Stomach (tissue), 9 donors: ENCODE measurements around the gene RRP1. TPM values are rescaled to one million over a fixed set of nuclear protein-coding genes. Genes with fewer than 3 reads are reported as not detected.

Experiments
- DNase-seq, 2 donors: peaks; one replicate each; pipeline versions ENCODE4 v3.0.0 to v3.0.0-alpha.2; 2013 to 2019
- H3K27ac ChIP-seq, 5 donors: fragments of 200-600 bp in 4 of 5; sonication (generic) in 4 of 5; one replicate each; pipeline ENCODE4 v1.5.1; 2013 to 2019; ENCODE audit warnings: mild to moderate bottlenecking in 1 of 5, moderate library complexity in 1 of 5
- H3K27me3 ChIP-seq, 3 donors: fragments of 200-600 bp; sonication (generic); one replicate each; pipeline ENCODE4 v1.5.1; 2017 to 2019; ENCODE audit warnings: mixed run types in 1 of 3
- H3K36me3 ChIP-seq, 4 donors: fragments of 200-600 bp; sonication (generic); 1 replicate in 3 of 4; 2 replicates in 1 of 4; pipeline ENCODE4 v1.5.1; 2016 to 2019
- H3K4me1 ChIP-seq, 4 donors: fragments of 200-600 bp; sonication (generic); one replicate each; pipeline ENCODE4 v1.5.1; 2016 to 2019
- H3K4me3 ChIP-seq, 4 donors: fragments of 200-600 bp; sonication (generic) in 3 of 4; one replicate each; pipeline ENCODE4 v1.5.1; 2016 to 2019; ENCODE audit warnings: mild to moderate bottlenecking in 1 of 4
- H3K9me3 ChIP-seq, 4 donors: fragments of 200-600 bp; sonication (generic); one replicate each; pipeline ENCODE4 v1.5.1; 2016 to 2019
- CTCF ChIP-seq, 7 experiments: fragments of 450-650 bp in 4 of 7; fragments of 200-600 bp in 3 of 7; sonication (generic) in 3 of 7; IDR thresholded peaks; one replicate each; pipeline ENCODE4 v1.5.1; 2016 to 2019; ENCODE audit warnings: antibody characterized with exemption in 7 of 7, control low read depth in 2 of 7, mild to moderate bottlenecking in 1 of 7
- EP300 ChIP-seq: sonication (generic); formaldehyde crosslinking; IDR thresholded peaks from one replicate; pipeline ENCODE4 v1.6.1; 2017; ENCODE audit warnings: antibody characterized with exemption
- POLR2A ChIP-seq, 4 donors: fragments of 450-650 bp; IDR thresholded peaks; one replicate each; pipeline ENCODE4 v1.6.1; 2016; ENCODE audit warnings: antibody characterized with exemption in 4 of 4, control low read depth in 2 of 4, mild to moderate bottlenecking in 1 of 4, moderate library complexity in 1 of 4
- POLR2AphosphoS5 ChIP-seq, 3 donors: sonication (generic); formaldehyde crosslinking; IDR thresholded peaks; one replicate each; pipeline ENCODE4 v1.6.1; 2016; ENCODE audit warnings: antibody characterized with exemption in 3 of 3
- WGBS, 5 donors: extraction: QIAGEN DNeasy Blood & Tissue Kit in 3 of 5; methylation state at CpG; one replicate each; pipeline versions ENCODE4 v1.1.5 to v1.1.7; 2013 to 2018; 5-methylcytosine and 5-hydroxymethylcytosine counted together
- intact Hi-C: fragments of 100-400 bp; cut with DNase I; formaldehyde crosslinking; loops from one replicate; pipeline ENCODE4 v1.15.1; 2023; ENCODE audit warnings: low total_unique reads
- polyA plus RNA-seq, 3 donors: library from polyadenylated mRNA; stranded (reverse); fragments of 200-250 nt; gene quantifications; one replicate each; pipeline ENCODE4 v1.2.3, GENCODE V29; 2013
- total RNA-seq, 5 donors: library from RNA; depleted of rRNA; stranded (reverse); fragments of >200 nt; gene quantifications; one replicate each; pipeline versions ENCODE4 v1.1.0 to v1.2.3, GENCODE V29; 2014 to 2016
- donor health status: healthy with polysubstance abuse.
- donor health status: Bipolar disorder and iron deficiency.
- donor health status: healthy.

RRP1 gene
- total and polyA plus RNA-seq, 8 donors, result 10.6 to 25.6 (median 16.4) TPM

DNA sequence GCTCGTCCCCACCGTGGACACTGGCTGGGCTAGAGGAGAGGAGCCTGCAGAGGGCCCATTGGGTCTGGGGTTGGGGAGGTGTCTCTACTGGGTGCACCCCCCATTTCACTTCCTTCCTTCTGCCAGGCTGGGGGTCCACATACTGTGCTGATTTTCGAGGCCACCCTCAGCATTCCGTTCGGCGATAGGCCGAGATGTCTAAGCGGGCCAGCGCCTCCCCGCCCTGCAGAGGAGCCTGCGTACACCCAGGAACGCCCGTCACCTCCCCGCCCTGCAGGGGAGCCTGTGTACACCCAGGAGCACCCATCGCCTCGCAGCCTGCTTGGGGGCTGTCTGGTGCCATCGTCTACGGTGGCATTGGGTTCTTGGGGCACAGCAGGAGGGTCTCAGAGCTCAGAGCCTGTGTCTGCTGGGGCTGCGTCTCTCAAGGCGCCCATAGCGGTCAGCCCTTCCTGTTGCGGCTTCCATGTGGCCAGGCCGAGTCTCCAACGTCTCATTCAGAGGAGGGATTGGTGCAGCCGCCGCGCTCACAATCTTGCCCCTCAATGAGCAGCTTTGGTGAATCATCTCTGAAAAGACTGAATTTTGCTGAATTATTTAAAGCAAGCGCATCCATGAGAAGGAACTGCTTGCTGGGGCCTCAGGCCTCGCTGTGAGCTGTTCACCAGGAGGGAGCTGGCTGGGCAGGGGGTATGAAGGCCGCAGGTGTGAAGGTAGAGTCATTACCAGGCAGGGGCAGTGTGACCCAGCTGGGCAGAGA lies 44.9 kb downstream of the RRP1 start:
- intact Hi-C loops, result no loop called here
- Histone ChIP-seq H3K36me3 (no peaks in the 10 kb centered on the region), H3K4me1 (no peaks in the 10 kb centered on the region), H3K27ac (no peak overlapping the region), H3K4me3 (no peak overlapping the region), H3K27me3 (peaks cover 0 to 44% (median 3%) of the 10 kb centered on the region in 3 donors), H3K9me3 (peaks cover 0 to 10% (median 4%) of the 10 kb centered on the region in 4 donors)
- TF ChIP-seq CTCF (IDR thresholded peaks at IDR 0.05) (no peak), POLR2AphosphoS5 (IDR thresholded peaks at IDR 0.05) (no peak), EP300 (no peak), POLR2A (IDR thresholded peaks at IDR 0.05) (no peak)
- 73 to 90% (median 83%) methylated on average over 12 to 30 of the region's 30 CpGs for WGBS, 5 donors
- no peak for DNase-seq

DNA sequence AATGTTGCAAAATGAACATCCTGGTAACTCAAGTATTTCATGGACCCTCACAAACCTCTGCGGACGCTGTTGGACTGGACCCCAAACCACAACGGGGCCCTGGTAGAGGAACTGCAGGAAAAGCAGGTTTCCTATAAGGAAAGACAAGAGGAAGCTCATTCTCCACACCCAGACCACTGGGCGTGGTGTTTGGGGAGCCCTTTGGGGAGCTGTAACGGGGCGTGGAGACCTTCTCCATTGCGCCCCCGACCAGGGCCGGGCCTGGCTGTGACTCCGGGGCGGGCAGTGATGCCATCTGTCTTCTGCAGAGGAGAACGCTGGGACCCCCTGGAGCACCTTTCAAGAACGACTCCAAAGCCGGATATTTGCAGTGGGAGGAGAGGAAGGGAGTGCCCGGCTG lies 45.7 kb downstream of the RRP1 start:
- intact Hi-C loops, result no loop called here
- H3K9me3 ChIP-seq, result peaks cover 0 to 10% (median 4%) of the 10 kb centered on the region in 4 donors

GRCh38 chr21:43835861-43836260 lies 46.5 kb downstream of the RRP1 start:
- Histone ChIP-seq H3K27me3 (peaks cover 0 to 29% (median 3%) of the 10 kb centered on the region in 3 donors), H3K4me1 (no peaks in the 10 kb centered on the region), H3K4me3 (no peak overlapping the region), H3K9me3 (peaks cover 0 to 10% (median 4%) of the 10 kb centered on the region in 4 donors), H3K36me3 (no peaks in the 10 kb centered on the region), H3K27ac (no peak overlapping the region)
- 80 to 91% (median 88%) methylated on average over 6 of the region's 6 CpGs for WGBS, 5 donors
- intact Hi-C loops, result no loop called here
- no peak for DNase-seq
- TF ChIP-seq CTCF (IDR thresholded peaks at IDR 0.05) (no peak), POLR2AphosphoS5 (IDR thresholded peaks at IDR 0.05) (no peak), EP300 (no peak), POLR2A (IDR thresholded peaks at IDR 0.05) (no peak)

More for the DNA sequence above, 45.7 kb downstream of the RRP1 start:
- 56 to 73% (median 60%) methylated on average over 11 to 15 of the region's 15 CpGs for WGBS, 5 donors
- DNase-seq, result no peak
- no peak overlapping the region for H3K27ac ChIP-seq
- no peak for TF ChIP-seq POLR2A (IDR thresholded peaks at IDR 0.05)
- no peak for TF ChIP-seq CTCF (IDR thresholded peaks at IDR 0.05)
- TF ChIP-seq POLR2AphosphoS5 (IDR thresholded peaks at IDR 0.05), result no peak
- no peak for TF ChIP-seq EP300
- H3K4me1 ChIP-seq, result no peaks in the 10 kb centered on the region
- no peaks in the 10 kb centered on the region for H3K36me3 ChIP-seq
- no peak overlapping the region for H3K4me3 ChIP-seq
- peaks cover 0 to 37% (median 3%) of the 10 kb centered on the region in 3 donors for H3K27me3 ChIP-seq

- no peak for DNase-seq
- Histone ChIP-seq H3K36me3 (no peaks in the 10 kb centered on the region), H3K4me3 (no peak overlapping the region), H3K27me3 (peaks cover 0 to 26% (median 3%) of the 10 kb centered on the region in 3 donors), H3K4me1 (no peaks in the 10 kb centered on the region), H3K9me3 (peaks cover 0 to 10% (median 4%) of the 10 kb centered on the region in 4 donors), H3K27ac (no peak overlapping the region)
- no peak for TF ChIP-seq EP300
- intact Hi-C loops, result no loop called here
- WGBS, 5 donors, result 78 to 82% (median 81%) methylated on average over 6 of the region's 6 CpGs
Observed at GRCh38 chr21:43836616-43837015, 47.2 kb downstream of the RRP1 start.

GRCh38 chr21:43840259-43840658 lies 50.9 kb downstream of the RRP1 start:
- Histone ChIP-seq H3K4me1 (no peaks in the 10 kb centered on the region), H3K4me3 (no peak overlapping the region), H3K36me3 (no peaks in the 10 kb centered on the region), H3K27me3 (peaks cover 0 to 14% (median 0%) of the 10 kb centered on the region in 3 donors), H3K27ac (no peak overlapping the region), H3K9me3 (no peaks in the 10 kb centered on the region)
- TF ChIP-seq POLR2A (IDR thresholded peaks at IDR 0.05), result no peak
- TF ChIP-seq EP300, result no peak
- no peak for TF ChIP-seq CTCF (IDR thresholded peaks at IDR 0.05)
- no peak for TF ChIP-seq POLR2AphosphoS5 (IDR thresholded peaks at IDR 0.05)
- WGBS, 5 donors, result 89 to 99% (median 96%) methylated on average over 3 of the region's 3 CpGs
- no peak for DNase-seq
- intact Hi-C loops, result loop anchor here (10.0 kb wide), 1 partner anchor 85 kb away; no protein-coding TSS in a partner anchor
